Suprapubic skin (tissue), 4 donors: ENCODE measurements around the gene FUOM. TPM values are rescaled to one million over a fixed set of nuclear protein-coding genes. Genes with fewer than 3 reads are reported as not detected.
A peak's percentile ranks its signal among the peaks of the same experiment; 100 is the strongest.
"Not testable (repeated sequence)": the region's sequence is repeated elsewhere in the genome, so short reads cannot be mapped to it uniquely, and the experiment has no call there.

ENCODE experiments used
- DNase-seq, 2 donors: peaks; one replicate each; pipeline ENCODE4 v3.0.0-alpha.2; 2019; ENCODE audit warnings: low spot score in 2 of 2
- H3K27ac ChIP-seq: fragments of 200-600 bp; sonication (generic); one replicate; pipeline ENCODE4 v1.5.1; 2019
- H3K27me3 ChIP-seq: fragments of 200-600 bp; sonication (generic); one replicate; pipeline ENCODE4 v1.5.1; 2019
- H3K36me3 ChIP-seq: fragments of 200-600 bp; sonication (generic); one replicate; pipeline ENCODE4 v1.5.1; 2019
- H3K4me1 ChIP-seq: fragments of 200-600 bp; sonication (generic); one replicate; pipeline ENCODE4 v1.5.1; 2019
- H3K4me3 ChIP-seq: fragments of 200-600 bp; sonication (generic); one replicate; pipeline ENCODE4 v1.5.1; 2019; ENCODE audit warnings: mild to moderate bottlenecking
- H3K9me3 ChIP-seq: fragments of 200-600 bp; sonication (generic); one replicate; pipeline ENCODE4 v1.5.1; 2019
- CTCF ChIP-seq, 2 donors: fragments of 200-600 bp in 1 of 2; fragments of 450-650 bp in 1 of 2; sonication (generic) in 1 of 2; IDR thresholded peaks; one replicate each; pipeline ENCODE4 v1.5.1; 2016 to 2019; ENCODE audit warnings: antibody characterized with exemption in 2 of 2, mild to moderate bottlenecking in 1 of 2, moderate library complexity in 1 of 2
- EP300 ChIP-seq: sonication (generic); formaldehyde crosslinking; IDR thresholded peaks from one replicate; pipeline ENCODE4 v1.6.1; 2017; ENCODE audit warnings: antibody characterized with exemption
- POLR2A ChIP-seq, 2 donors: fragments of 450-650 bp; IDR thresholded peaks; one replicate each; pipeline ENCODE4 v1.6.1; 2017; ENCODE audit warnings: antibody characterized with exemption in 2 of 2, mild to moderate bottlenecking in 2 of 2, moderate library complexity in 2 of 2
- POLR2AphosphoS5 ChIP-seq, 3 donors: sonication (generic); formaldehyde crosslinking; IDR thresholded peaks; one replicate each; pipeline ENCODE4 v1.6.1; 2017; ENCODE audit warnings: antibody characterized with exemption in 3 of 3
- WGBS: methylation state at CpG from one replicate; pipeline ENCODE4 v1.1.5; 2018; 5-methylcytosine and 5-hydroxymethylcytosine counted together
- total RNA-seq, 4 donors: library from RNA; depleted of rRNA; stranded (reverse); fragments of >200 nt; gene quantifications; one replicate each; pipeline ENCODE4 v1.1.0, GENCODE V29; 2016

FUOM gene
- total RNA-seq, 4 donors from 2014 or later, result 7.8 to 13.8 (median 11.7) TPM

- H3K27me3 ChIP-seq, result no peaks in the 10 kb centered on the region
- H3K4me1 ChIP-seq, result peaks cover 32% of the 10 kb centered on the region
- DNase-seq, result no peak
- no peaks in the 10 kb centered on the region for H3K9me3 ChIP-seq
- no peak overlapping the region for H3K27ac ChIP-seq
- no peaks in the 10 kb centered on the region for H3K36me3 ChIP-seq
- WGBS, result 60% methylated on average over 3 of the region's 30 CpGs
- no peak overlapping the region for H3K4me3 ChIP-seq
- TF ChIP-seq POLR2A (IDR thresholded peaks at IDR 0.05) (no peak), POLR2AphosphoS5 (IDR thresholded peaks at IDR 0.05) (no peak), EP300 (no peak), CTCF (IDR thresholded peaks at IDR 0.05) (no peak)
Observed at GRCh38 chr10:133377025-133377817, 19.4 kb upstream of the FUOM start.

- not testable (repeated sequence) for H3K36me3 ChIP-seq, H3K27me3 ChIP-seq, H3K4me3 ChIP-seq, H3K9me3 ChIP-seq, H3K27ac ChIP-seq, DNase-seq
- H3K4me1 ChIP-seq, result peaks cover 42% of the 10 kb centered on the region
- WGBS, result 85% methylated on average over 5 of the region's 5 CpGs
Observed at GRCh38 chr10:133376183-133376582, 18.4 kb upstream of the FUOM start.

- Histone ChIP-seq H3K4me1 (peaks cover 42% of the 10 kb centered on the region), H3K27me3 (no peaks in the 10 kb centered on the region)
- WGBS, result 78% methylated on average over 12 of the region's 12 CpGs
Observed at GRCh38 chr10:133375357-133376115, 17.7 kb upstream of the FUOM start.

GRCh38 chr10:133373174-133374090 lies 15.6 kb upstream of the FUOM start, which contains the start of gene ECHS1:
TSS of gene ECHS1 (minus strand) at chr10:133373354. CDS start at chr10:133373333, 21 bp downstream.
- DNase-seq, result peak; percentile 95 to 97
- Histone ChIP-seq H3K27me3 (no peaks in the 10 kb centered on the region), H3K4me3 (peak within 1 kb of the TSS; percentile 90), H3K36me3 (peaks cover 31% of the 10 kb centered on the region), H3K9me3 (no peaks in the 10 kb centered on the region), H3K27ac (peak within 1 kb of the TSS; percentile 88), H3K4me1 (peaks cover 31% of the 10 kb centered on the region)
- no peak for TF ChIP-seq POLR2A (IDR thresholded peaks at IDR 0.05)
- TF ChIP-seq POLR2AphosphoS5 (IDR thresholded peaks at IDR 0.05), result no peak
- no peak for TF ChIP-seq CTCF (IDR thresholded peaks at IDR 0.05)
- no peak for TF ChIP-seq EP300
- 2% methylated on average over 22 of the region's 89 CpGs for WGBS

More at GRCh38 chr10:133375357-133376115, 17.7 kb upstream of the FUOM start:
- TF ChIP-seq POLR2AphosphoS5 (IDR thresholded peaks at IDR 0.05) (no peak), POLR2A (IDR thresholded peaks at IDR 0.05) (no peak), EP300 (no peak), CTCF (IDR thresholded peaks at IDR 0.05) (no peak)
- Histone ChIP-seq H3K27ac (no peak overlapping the region), H3K36me3 (peaks cover 10% of the 10 kb centered on the region), H3K9me3 (no peaks in the 10 kb centered on the region), H3K4me3 (no peak overlapping the region)
- no peak for DNase-seq

- TF ChIP-seq EP300 (no peak), CTCF (IDR thresholded peaks at IDR 0.05) (no peak), POLR2AphosphoS5 (IDR thresholded peaks at IDR 0.05) (no peak), POLR2A (IDR thresholded peaks at IDR 0.05) (no peak)
- Histone ChIP-seq H3K9me3 (no peaks in the 10 kb centered on the region), H3K27me3 (no peaks in the 10 kb centered on the region), H3K4me3 (peak overlapping the region; percentile 90), H3K4me1 (peaks cover 23% of the 10 kb centered on the region), H3K36me3 (peaks cover 38% of the 10 kb centered on the region), H3K27ac (no peak overlapping the region)
- DNase-seq, result no peak
- no CpG with 5 or more reads among the region's 20 CpGs for WGBS
Observed at GRCh38 chr10:133372507-133372906, 14.7 kb upstream of the FUOM start.
